Measurements from ENCODE around the gene FTSJ3. TPM values are rescaled to one million over a fixed set of nuclear protein-coding genes. Genes with fewer than 3 reads are reported as not detected.

FTSJ3 gene
- total RNA-seq, 3 donors from 2014 or later: 26.9 to 48.2 (median 29.4) TPM

GRCh38 chr17:63830904-63831491 lies 3.5 kb upstream of the FTSJ3 start:
- Histone ChIP-seq H3K9me3 (no peaks in the 10 kb centered on the region), H3K36me3 (ENCODE audit: low read depth) (peaks cover 32% of the 10 kb centered on the region), H3K4me1 (ENCODE audit: low read depth) (peaks cover 13% of the 10 kb centered on the region), H3K4me3 (no peak overlapping the region)
- intact Hi-C loops (cut with DNase I, micrococcal nuclease): no loop called here
- DNase-seq (no peak), ATAC-seq (no peak)
- TF ChIP-seq CTCF (IDR thresholded peaks at IDR 0.05): no peak

GRCh38 chr17:63830278-63830677 lies 2.8 kb upstream of the FTSJ3 start:
- intact Hi-C loops (cut with DNase I, micrococcal nuclease): no loop called here
- H3K4me1 ChIP-seq (ENCODE audit: low read depth): peaks cover 16% of the 10 kb centered on the region
- DNase-seq: no peak
- peaks cover 30% of the 10 kb centered on the region for H3K36me3 ChIP-seq (ENCODE audit: low read depth)
- no peak overlapping the region for H3K4me3 ChIP-seq
- H3K9me3 ChIP-seq: no peaks in the 10 kb centered on the region
- no peak for TF ChIP-seq CTCF (IDR thresholded peaks at IDR 0.05)
- no peak for ATAC-seq

GRCh38 chr17:63828936-63829335 lies 1.5 kb upstream of the FTSJ3 start:
- Histone ChIP-seq H3K9me3 (no peaks in the 10 kb centered on the region), H3K4me1 (ENCODE audit: low read depth) (peaks cover 16% of the 10 kb centered on the region), H3K36me3 (ENCODE audit: low read depth) (peaks cover 23% of the 10 kb centered on the region), H3K4me3 (no peak overlapping the region)
- ATAC-seq (no peak), DNase-seq (no peak)
- intact Hi-C loops (cut with DNase I, micrococcal nuclease): loop anchor here in 1 of 2 donors (10.0 kb wide), 1 partner anchor 54 kb away; the partner anchor contains the start of genes CCDC47 and DDX42
- TF ChIP-seq CTCF (IDR thresholded peaks at IDR 0.05): no peak

GRCh38 chr17:63827801-63828221 lies 348 bp upstream of the FTSJ3 start:
- Histone ChIP-seq H3K4me1 (ENCODE audit: low read depth) (peaks cover 16% of the 10 kb centered on the region), H3K36me3 (ENCODE audit: low read depth) (peaks cover 17% of the 10 kb centered on the region), H3K9me3 (no peaks in the 10 kb centered on the region), H3K4me3 (peak overlapping the region; percentile 65)
- TF ChIP-seq CTCF (IDR thresholded peaks at IDR 0.05): no peak
- DNase-seq (no peak), ATAC-seq (no peak)
- intact Hi-C loops (cut with DNase I, micrococcal nuclease): loop anchor here in 1 of 2 donors (10.0 kb wide), 1 partner anchor 53 kb away; the partner anchor contains the start of genes CCDC47 and DDX42

- Histone ChIP-seq H3K9me3 (no peaks in the 10 kb centered on the region), H3K4me3 (peak overlapping the region; percentile 65), H3K36me3 (ENCODE audit: low read depth) (peaks cover 22% of the 10 kb centered on the region), H3K4me1 (ENCODE audit: low read depth) (peaks cover 16% of the 10 kb centered on the region)
- intact Hi-C loops (cut with DNase I, micrococcal nuclease): loop anchor here in 1 of 2 donors (10.0 kb wide), 1 partner anchor 52 kb away; the partner anchor contains the start of genes CCDC47 and DDX42
- no peak for TF ChIP-seq CTCF (IDR thresholded peaks at IDR 0.05)
- ATAC-seq (peak; percentile 6), DNase-seq (no peak)
Measured at GRCh38 chr17:63826468-63827001, 928 bp downstream of the FTSJ3 start.

Measured in mucosa of descending colon (tissue), 3 donors.